Keratinocyte (primary cell): ENCODE data around the gene TM9SF1. TPM values are rescaled to one million over a fixed set of nuclear protein-coding genes. Genes with fewer than 3 reads are reported as not detected.

Experiments used
- DNase-seq: peaks from one replicate; pipeline ENCODE4 v3.0.0-alpha.2; 2011; ENCODE audit warnings: low read depth, missing footprints, low spot score
- FAIRE-seq: peaks from 2 replicates; lab custom pipeline; 2011; peaks lifted over from hg19 to GRCh38; lab: Jason Lieb, UNC
- H2AFZ ChIP-seq: 2 replicates; pipeline ENCODE4 v1.6.0; 2012; ENCODE audit warnings: low read length, control low read depth, inconsistent platforms; ENCODE audit not compliant: control insufficient read depth
- H3K27ac ChIP-seq: 2 replicates; pipeline ENCODE4 v1.5.1; 2011; ENCODE audit warnings: low read length; ENCODE audit not compliant: control insufficient read depth, insufficient read depth
- H3K27me3 ChIP-seq: 3 replicates; pipeline ENCODE4 v1.6.0; 2011; ENCODE audit warnings: low read length; ENCODE audit not compliant: control insufficient read depth, insufficient read depth; ENCODE audit errors: extremely low read depth
- H3K36me3 ChIP-seq, 2 experiments: 2 replicates in 1 of 2; 3 replicates in 1 of 2; pipeline ENCODE4 v1.5.1; 2011; ENCODE audit warnings: low read length in 2 of 2, mild to moderate bottlenecking in 1 of 2; ENCODE audit not compliant: control insufficient read depth in 2 of 2, insufficient read depth in 2 of 2; ENCODE audit errors: extremely low read depth in 1 of 2
- H3K4me1 ChIP-seq: 3 replicates; pipeline ENCODE4 v1.5.1; 2011; ENCODE audit warnings: low read length; ENCODE audit not compliant: control insufficient read depth, insufficient read depth; ENCODE audit errors: extremely low read depth
- H3K4me2 ChIP-seq: 3 replicates; pipeline ENCODE4 v1.6.0; 2011; ENCODE audit warnings: low read depth, low read length; ENCODE audit not compliant: control insufficient read depth, insufficient read depth; ENCODE audit errors: extremely low read depth
- H3K4me3 ChIP-seq, 3 experiments: fragments of 200-600 bp in 1 of 3; sonication (generic) in 1 of 3; 2 replicates in 2 of 3; 3 replicates in 1 of 3; pipeline ENCODE4 v1.5.1; 2011 to 2016; ENCODE audit warnings: low read length in 3 of 3, mild to moderate bottlenecking in 3 of 3, control low read depth in 2 of 3, inconsistent platforms in 1 of 3, low read depth in 1 of 3, mixed read lengths in 1 of 3, mixed run types in 1 of 3, moderate library complexity in 1 of 3; ENCODE audit not compliant: control insufficient read depth in 2 of 3, insufficient read depth in 2 of 3; ENCODE audit errors: extremely low read depth in 1 of 3
- H3K79me2 ChIP-seq: 2 replicates; pipeline ENCODE4 v1.6.0; 2012; ENCODE audit warnings: low read length; ENCODE audit not compliant: control insufficient read depth, insufficient read depth
- H3K9ac ChIP-seq: 3 replicates; pipeline ENCODE4 v1.6.0; 2011; ENCODE audit warnings: low read length; ENCODE audit not compliant: control insufficient read depth, insufficient read depth; ENCODE audit errors: extremely low read depth
- H3K9me1 ChIP-seq: 3 replicates; pipeline ENCODE4 v1.6.0; 2011; ENCODE audit warnings: low read length; ENCODE audit not compliant: control insufficient read depth, insufficient read depth; ENCODE audit errors: extremely low read depth
- H3K9me3 ChIP-seq: 2 replicates; pipeline ENCODE4 v1.5.1; 2012; ENCODE audit warnings: low read depth, low read length; ENCODE audit not compliant: control insufficient read depth
- H4K20me1 ChIP-seq: 3 replicates; pipeline ENCODE4 v1.6.0; 2011; ENCODE audit warnings: low read length; ENCODE audit not compliant: control insufficient read depth, insufficient read depth; ENCODE audit errors: extremely low read depth
- EZH2 ChIP-seq: IDR thresholded peaks from one replicate; pipeline ENCODE4 v1.6.1; 2012; ENCODE audit warnings: inconsistent platforms, mild to moderate bottlenecking, low read length, moderate library complexity
- dilution Hi-C: fragments of 300-500 bp; cut with MboI; formaldehyde crosslinking; loops from one replicate; pipeline ENCODE4 v1.7.0; 2020; ENCODE audit warnings: low sequenced_read_pairs; ENCODE audit not compliant: extremely low pct_ligation_motif_present
- polyA plus RNA-seq, 5 experiments: library from polyadenylated mRNA; depleted of rRNA in 3 of 5; stranded (reverse) in 3 of 5; stranded (forward) in 1 of 5; unstranded in 1 of 5; fragments of >200 nt; gene quantifications; 1 replicate in 1 of 5; 2 replicates in 3 of 5; 3 replicates in 1 of 5; pipeline versions ENCODE4 v1.2.1 to v1.2.3, GENCODE V29; 2011 to 2012; ENCODE audit warnings: missing spikeins in 2 of 5, low read depth in 1 of 5, low replicate concordance in 1 of 5
- TF ChIP-seq, protein P1 (sequence below), 3 experiments: IDR thresholded peaks in 1 of 3; conservative IDR thresholded peaks in 1 of 3; optimal IDR thresholded peaks in 1 of 3; 2 replicates in 2 of 3; 3 replicates in 1 of 3; pipeline versions ENCODE3 to v1.5.1; 2011; ENCODE audit warnings: low read length in 3 of 3, mild to moderate bottlenecking in 3 of 3, moderate library complexity in 2 of 3, control low read depth in 1 of 3, inconsistent platforms in 1 of 3; ENCODE audit not compliant: insufficient read depth in 2 of 3; ENCODE audit errors: extremely low read depth in 1 of 3

TM9SF1 gene
- polyA plus RNA-seq, 1 donor (not counting 4 experiments of a cell fraction or from before 2014, with no cell fraction given), result 19.2 TPM

GRCh38 chr14:24147761-24148428 is 47.3 kb downstream of the TM9SF1 start:
- TF ChIP-seq, protein P1, sequence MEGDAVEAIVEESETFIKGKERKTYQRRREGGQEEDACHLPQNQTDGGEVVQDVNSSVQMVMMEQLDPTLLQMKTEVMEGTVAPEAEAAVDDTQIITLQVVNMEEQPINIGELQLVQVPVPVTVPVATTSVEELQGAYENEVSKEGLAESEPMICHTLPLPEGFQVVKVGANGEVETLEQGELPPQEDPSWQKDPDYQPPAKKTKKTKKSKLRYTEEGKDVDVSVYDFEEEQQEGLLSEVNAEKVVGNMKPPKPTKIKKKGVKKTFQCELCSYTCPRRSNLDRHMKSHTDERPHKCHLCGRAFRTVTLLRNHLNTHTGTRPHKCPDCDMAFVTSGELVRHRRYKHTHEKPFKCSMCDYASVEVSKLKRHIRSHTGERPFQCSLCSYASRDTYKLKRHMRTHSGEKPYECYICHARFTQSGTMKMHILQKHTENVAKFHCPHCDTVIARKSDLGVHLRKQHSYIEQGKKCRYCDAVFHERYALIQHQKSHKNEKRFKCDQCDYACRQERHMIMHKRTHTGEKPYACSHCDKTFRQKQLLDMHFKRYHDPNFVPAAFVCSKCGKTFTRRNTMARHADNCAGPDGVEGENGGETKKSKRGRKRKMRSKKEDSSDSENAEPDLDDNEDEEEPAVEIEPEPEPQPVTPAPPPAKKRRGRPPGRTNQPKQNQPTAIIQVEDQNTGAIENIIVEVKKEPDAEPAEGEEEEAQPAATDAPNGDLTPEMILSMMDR (optimal IDR thresholded peaks at IDR 0.05 in 1 of 3, IDR thresholded peaks at IDR 0.05 in 1 of 3, conservative IDR thresholded peaks at IDR 0.05 in 1 of 3; ENCODE audit: extremely low read depth in 1 of 3, insufficient read depth in 2 of 3, low read length in 3 of 3), result no peak
- TF ChIP-seq EZH2, result no peak
- H3K4me1 ChIP-seq, result peaks cover 20% of the 10 kb centered on the region
- dilution Hi-C loops, result no loop called here
- H4K20me1 ChIP-seq, result no peaks in the 10 kb centered on the region
- H3K4me2 ChIP-seq, result peak overlapping the region; percentile 97
- peak overlapping the region; percentile 52 for H3K27ac ChIP-seq
- FAIRE-seq (no peak), DNase-seq (no peak)
- no peaks in the 10 kb centered on the region for H3K9me3 ChIP-seq
- peak overlapping the region; percentile 82 to 97 (median 91) for H3K4me3 ChIP-seq
- peaks cover 2% of the 10 kb centered on the region for H3K9me1 ChIP-seq
- H3K79me2 ChIP-seq, result peaks cover 62% of the 10 kb centered on the region
- H3K27me3 ChIP-seq, result no peaks in the 10 kb centered on the region
- H2AFZ ChIP-seq, result no peak overlapping the region
- H3K36me3 ChIP-seq, result peaks cover 30 to 46% of the 10 kb centered on the region in 2 experiments
- H3K9ac ChIP-seq, result peak overlapping the region; percentile 88

GRCh38 chr14:24146978-24147760 is 48.1 kb downstream of the TM9SF1 start, which contains the start of gene RNF31:
TSS of gene RNF31 (plus strand) at chr14:24147498. CDS start at chr14:24147699, 201 bp downstream.
- H3K4me2 ChIP-seq, result peak within 1 kb of the TSS; percentile 97
- H3K4me3 ChIP-seq, result peak within 1 kb of the TSS; percentile 82 to 97 (median 91)
- no peaks in the 10 kb centered on the region for H3K9me3 ChIP-seq
- H4K20me1 ChIP-seq, result no peaks in the 10 kb centered on the region
- H3K9ac ChIP-seq, result peak within 1 kb of the TSS; percentile 88
- DNase-seq, result peak; percentile 90
- H3K9me1 ChIP-seq, result peaks cover 2% of the 10 kb centered on the region
- TF ChIP-seq, protein P1 (optimal IDR thresholded peaks at IDR 0.05 in 1 of 3, IDR thresholded peaks at IDR 0.05 in 1 of 3, conservative IDR thresholded peaks at IDR 0.05 in 1 of 3; ENCODE audit: extremely low read depth in 1 of 3, insufficient read depth in 2 of 3, low read length in 3 of 3), result no peak
- no peaks in the 10 kb centered on the region for H3K27me3 ChIP-seq
- peak; percentile 67 for FAIRE-seq
- dilution Hi-C loops, result no loop called here
- H3K36me3 ChIP-seq, result peaks cover 30 to 46% of the 10 kb centered on the region in 2 experiments
- peaks cover 62% of the 10 kb centered on the region for H3K79me2 ChIP-seq
- H2AFZ ChIP-seq, result peak within 1 kb of the TSS; percentile 72
- H3K27ac ChIP-seq, result peak within 1 kb of the TSS; percentile 86
- H3K4me1 ChIP-seq, result peaks cover 22% of the 10 kb centered on the region
